Measurements from ENCODE around the gene TTC3.
"Not testable (repeated sequence)": the region's sequence is repeated elsewhere in the genome, so short reads cannot be mapped to it uniquely, and the experiment has no call there.

Gene TTC3

GRCh38 chr21:37100316-37100715 lies 27.3 kb downstream of the TTC3 start:
- Mint-ChIP-seq H3K27ac (no peak overlapping the region), H3K9me3 (no peaks in the 10 kb centered on the region), H3K27me3 (no peaks in the 10 kb centered on the region), H3K4me3 (no peak overlapping the region), H3K4me1 (no peaks in the 10 kb centered on the region)
- ATAC-seq: no peak
- DNase-seq: no peak

DNA sequence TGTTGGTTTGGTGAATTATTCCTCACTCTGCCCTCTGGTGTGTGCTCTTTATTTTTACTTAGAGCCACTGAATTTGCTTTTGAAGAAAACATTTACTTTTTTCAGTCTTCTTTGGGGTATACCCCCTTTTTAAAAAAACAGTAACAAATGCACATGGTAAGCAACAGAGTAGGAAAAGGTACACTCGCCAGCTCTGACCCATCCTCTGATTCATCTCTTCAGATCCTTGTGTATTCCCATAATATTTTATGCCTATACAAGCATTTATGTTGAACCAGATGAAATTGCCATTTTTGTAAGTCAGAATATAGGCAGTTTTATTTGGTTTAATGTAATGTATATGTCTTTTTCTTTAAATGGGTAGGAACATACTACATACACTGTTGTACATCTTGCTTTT lies 28.3 kb downstream of the TTC3 start:
- H3K9me3 Mint-ChIP-seq: no peaks in the 10 kb centered on the region
- ATAC-seq (no peak), DNase-seq (no peak)
- H3K4me1 Mint-ChIP-seq: no peaks in the 10 kb centered on the region
- H3K4me3 Mint-ChIP-seq: no peak overlapping the region
- H3K27ac Mint-ChIP-seq: no peak overlapping the region
- H3K27me3 Mint-ChIP-seq: no peaks in the 10 kb centered on the region

DNA sequence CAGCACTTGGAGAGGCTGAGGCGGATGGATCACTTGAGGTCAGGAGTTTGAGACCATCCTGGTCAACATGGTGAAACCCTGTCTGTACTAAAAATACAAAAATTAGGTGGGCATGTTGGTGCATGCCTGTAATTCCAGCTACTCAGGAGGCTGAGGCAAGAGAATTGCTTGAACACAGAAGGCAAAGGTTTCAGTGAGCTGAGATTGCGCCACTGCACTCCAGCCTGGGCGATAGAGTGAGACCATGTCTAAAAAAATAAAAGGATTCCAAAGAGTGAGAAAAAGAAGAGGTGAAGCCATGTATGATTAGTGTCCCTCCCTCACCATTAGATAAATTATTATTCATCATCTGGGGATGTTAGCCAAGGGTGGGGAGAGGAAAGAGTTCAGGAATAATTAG lies 29.7 kb downstream of the TTC3 start:
- peak overlapping the region in 1 of 2 donors; percentile 9 for H3K27ac Mint-ChIP-seq
- not testable (repeated sequence) for DNase-seq, H3K4me1 Mint-ChIP-seq, H3K9me3 Mint-ChIP-seq, H3K27me3 Mint-ChIP-seq, H3K4me3 Mint-ChIP-seq, ATAC-seq

DNA sequence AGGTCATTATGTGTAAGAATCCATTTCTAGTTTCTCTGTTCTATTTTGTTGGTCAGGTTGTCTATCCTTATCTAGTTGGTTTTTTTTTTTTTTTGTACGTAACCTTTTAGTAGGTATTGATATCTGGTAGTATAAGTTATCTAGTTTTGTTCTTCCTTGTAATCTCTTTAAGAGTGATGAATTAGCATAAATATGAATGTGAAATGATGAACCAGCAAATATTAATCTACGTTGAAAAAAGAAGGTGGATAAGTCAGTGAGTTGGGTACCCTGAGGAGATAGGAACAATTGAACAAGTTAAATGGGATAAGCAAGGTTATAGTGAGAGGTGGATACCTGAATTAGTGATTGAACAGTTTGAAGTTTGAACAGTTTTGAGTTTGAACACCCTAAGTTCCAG lies 33.9 kb downstream of the TTC3 start:
- Mint-ChIP-seq H3K4me1 (no peaks in the 10 kb centered on the region), H3K4me3 (no peak overlapping the region), H3K27me3 (no peaks in the 10 kb centered on the region), H3K9me3 (peaks cover 7 to 21% of the 10 kb centered on the region in 2 donors), H3K27ac (no peak overlapping the region)
- ATAC-seq (no peak), DNase-seq (no peak)

DNA sequence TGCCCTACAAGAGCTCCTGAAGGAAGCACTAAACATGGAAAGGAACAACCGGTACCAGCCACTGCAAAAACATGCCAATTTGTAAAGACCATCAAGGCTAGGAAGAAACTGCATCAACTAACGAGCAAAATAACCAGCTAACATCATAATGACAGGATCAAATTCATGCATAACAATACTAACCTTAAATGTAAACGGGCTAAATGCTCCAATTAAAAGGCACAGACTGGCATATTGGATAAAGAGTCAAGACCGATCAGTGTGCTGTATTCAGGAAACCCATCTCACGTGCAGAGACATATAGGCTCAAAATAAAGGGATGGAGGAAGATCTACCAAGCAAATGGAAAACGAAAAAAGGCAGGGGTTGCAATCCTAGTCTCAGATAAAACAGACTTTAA lies 38.0 kb downstream of the TTC3 start:
- H3K9me3 Mint-ChIP-seq: peaks cover 7 to 30% of the 10 kb centered on the region in 2 donors
- H3K27ac Mint-ChIP-seq, H3K27me3 Mint-ChIP-seq, ATAC-seq, H3K4me1 Mint-ChIP-seq, DNase-seq, H3K4me3 Mint-ChIP-seq: not testable (repeated sequence)

GRCh38 chr21:37114301-37114700 lies 41.2 kb downstream of the TTC3 start:
- H3K27me3 Mint-ChIP-seq, H3K27ac Mint-ChIP-seq, DNase-seq: not testable (repeated sequence)

DNA sequence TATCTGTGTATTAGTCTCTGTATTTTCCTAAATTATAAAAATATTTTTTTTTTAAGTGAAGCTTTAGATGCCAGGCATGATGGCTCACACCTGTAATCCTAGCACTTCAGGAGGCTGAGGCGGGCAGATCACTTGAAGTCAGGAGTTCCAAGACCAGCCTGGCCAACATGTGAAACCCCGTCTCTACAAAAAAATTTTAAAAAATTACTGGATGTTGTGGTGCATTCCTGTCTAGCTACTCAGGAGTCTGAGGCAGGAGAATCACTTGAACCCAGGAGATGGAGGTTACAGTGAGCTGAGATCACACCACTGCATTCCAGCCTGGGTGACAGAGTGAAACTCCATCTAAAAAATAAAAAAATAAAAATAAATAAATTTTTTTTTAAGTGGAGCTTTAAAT lies 43.4 kb downstream of the TTC3 start:
- H3K4me1 Mint-ChIP-seq: peaks cover 36% of the 10 kb centered on the region
- H3K27me3 Mint-ChIP-seq, ATAC-seq, H3K27ac Mint-ChIP-seq, H3K4me3 Mint-ChIP-seq, DNase-seq: not testable (repeated sequence)
- H3K9me3 Mint-ChIP-seq: peaks cover 0 to 15% of the 10 kb centered on the region in 2 donors

More at GRCh38 chr21:37114301-37114700, 41.2 kb downstream of the TTC3 start:
- not testable (repeated sequence) for H3K4me3 Mint-ChIP-seq, ATAC-seq
- H3K4me1 Mint-ChIP-seq: peaks cover 21% of the 10 kb centered on the region
- H3K9me3 Mint-ChIP-seq: peaks cover 0 to 19% of the 10 kb centered on the region in 2 donors

GRCh38 chr21:37117204-37117603 lies 44.1 kb downstream of the TTC3 start:
- H3K4me1 Mint-ChIP-seq: peaks cover 36% of the 10 kb centered on the region
- no peak overlapping the region for H3K27ac Mint-ChIP-seq
- H3K9me3 Mint-ChIP-seq: peaks cover 0 to 7% of the 10 kb centered on the region in 2 donors
- DNase-seq: no peak
- peak; percentile 39 for ATAC-seq
- no peak overlapping the region for H3K4me3 Mint-ChIP-seq
- H3K27me3 Mint-ChIP-seq: no peaks in the 10 kb centered on the region

GRCh38 chr21:37118187-37118826 lies 45.3 kb downstream of the TTC3 start:
- H3K4me3 Mint-ChIP-seq: peak overlapping the region in 1 of 2 donors; percentile 29
- DNase-seq: no peak
- peak overlapping the region in 1 of 2 donors; percentile 37 for H3K27ac Mint-ChIP-seq
- peaks cover 0 to under 1% of the 10 kb centered on the region in 2 donors for H3K9me3 Mint-ChIP-seq
- peaks cover 36% of the 10 kb centered on the region for H3K4me1 Mint-ChIP-seq
- H3K27me3 Mint-ChIP-seq: no peaks in the 10 kb centered on the region
- ATAC-seq: no peak

GRCh38 chr21:37119421-37120218 lies 46.6 kb downstream of the TTC3 start:
- Mint-ChIP-seq H3K9me3 (no peaks in the 10 kb centered on the region), H3K4me1 (peaks cover 36% of the 10 kb centered on the region), H3K27ac (peak overlapping the region; percentile 50 to 91), H3K4me3 (peak overlapping the region; percentile 47 to 76), H3K27me3 (no peaks in the 10 kb centered on the region)
- DNase-seq: peak in 1 of 2 donors; percentile 24
- peak; percentile 77 for ATAC-seq

DNA sequence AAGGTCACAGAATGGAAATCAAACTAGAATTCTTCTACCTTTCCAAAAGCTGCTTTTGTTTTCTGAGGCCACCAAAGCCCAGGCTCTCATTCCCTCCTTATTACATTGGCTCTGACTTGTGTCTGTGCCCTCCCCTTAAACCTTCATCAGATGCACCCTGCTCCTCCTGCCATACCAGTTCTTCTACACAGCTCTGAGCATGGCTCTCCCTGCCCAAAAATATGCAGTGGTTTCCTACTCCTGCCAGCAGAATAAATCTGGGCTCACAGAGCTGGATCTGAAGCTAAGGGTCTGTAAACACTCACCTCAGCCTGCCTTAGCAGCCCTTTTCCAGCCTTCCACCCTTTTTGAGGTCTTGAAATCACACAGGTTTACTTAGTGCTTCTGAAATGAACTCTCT lies 55.0 kb downstream of the TTC3 start:
- Mint-ChIP-seq H3K27me3 (no peaks in the 10 kb centered on the region), H3K9me3 (no peaks in the 10 kb centered on the region), H3K4me1 (no peaks in the 10 kb centered on the region), H3K27ac (no peak overlapping the region), H3K4me3 (no peak overlapping the region)
- DNase-seq (no peak), ATAC-seq (no peak)

DNA sequence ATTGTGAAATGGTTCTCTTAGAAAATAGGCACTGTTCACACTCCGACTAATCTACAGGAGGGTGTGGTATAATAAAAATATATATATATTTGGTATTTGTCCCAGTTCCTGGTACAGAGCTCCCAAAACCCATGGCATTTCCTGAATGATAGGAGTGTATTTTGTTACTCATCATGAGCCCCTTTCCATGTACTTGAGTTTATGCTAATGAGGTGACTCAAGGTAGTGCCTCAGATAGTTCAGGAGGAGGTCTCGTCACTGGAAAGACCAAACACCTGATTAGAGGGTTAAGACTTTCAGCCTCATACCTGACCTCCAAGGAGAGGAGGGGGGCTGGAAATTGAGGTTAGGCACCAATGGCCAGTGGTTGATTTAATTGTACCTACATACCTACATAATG lies 57.9 kb downstream of the TTC3 start:
- Mint-ChIP-seq H3K27me3 (no peaks in the 10 kb centered on the region), H3K27ac (no peak overlapping the region)

GRCh38 chr21:37136261-37136660 lies 63.2 kb downstream of the TTC3 start:
- H3K4me3 Mint-ChIP-seq: peak overlapping the region in 1 of 2 donors; percentile 62

More for the DNA sequence above, 57.9 kb downstream of the TTC3 start:
- Mint-ChIP-seq H3K4me3 (no peak overlapping the region), H3K9me3 (no peaks in the 10 kb centered on the region), H3K4me1 (peaks cover 10% of the 10 kb centered on the region)
- ATAC-seq (no peak), DNase-seq (no peak)

DNA sequence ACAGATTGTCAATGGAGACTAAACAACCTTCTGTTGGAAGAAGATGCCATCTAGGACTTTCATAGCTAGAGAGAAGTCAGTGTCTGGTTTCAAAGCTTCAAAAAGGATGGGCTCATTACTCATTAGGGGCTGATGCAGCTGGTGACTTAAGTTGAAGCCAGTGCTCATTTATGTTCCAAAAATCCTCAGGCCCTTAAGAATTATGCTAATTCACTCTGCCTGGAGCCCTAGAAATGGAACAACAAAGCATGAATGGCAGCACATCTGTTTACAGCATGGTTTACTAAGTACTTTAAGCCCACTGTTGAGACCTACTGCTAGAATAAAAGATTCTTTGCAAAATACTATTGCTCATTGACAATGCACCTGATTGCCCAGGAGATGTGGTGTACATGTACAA lies 63.7 kb downstream of the TTC3 start:
- H3K27me3 Mint-ChIP-seq: no peaks in the 10 kb centered on the region
- no peaks in the 10 kb centered on the region for H3K9me3 Mint-ChIP-seq
- ATAC-seq (no peak), DNase-seq (no peak)
- H3K4me3 Mint-ChIP-seq: no peak overlapping the region
- no peak overlapping the region for H3K27ac Mint-ChIP-seq
- peaks cover 17% of the 10 kb centered on the region for H3K4me1 Mint-ChIP-seq

More at GRCh38 chr21:37136261-37136660, 63.2 kb downstream of the TTC3 start:
- ATAC-seq (peak; percentile 60), DNase-seq (no peak)
- Mint-ChIP-seq H3K9me3 (no peaks in the 10 kb centered on the region), H3K27ac (peak overlapping the region; percentile 6 to 55), H3K4me1 (peaks cover 17% of the 10 kb centered on the region), H3K27me3 (no peaks in the 10 kb centered on the region)

DNA sequence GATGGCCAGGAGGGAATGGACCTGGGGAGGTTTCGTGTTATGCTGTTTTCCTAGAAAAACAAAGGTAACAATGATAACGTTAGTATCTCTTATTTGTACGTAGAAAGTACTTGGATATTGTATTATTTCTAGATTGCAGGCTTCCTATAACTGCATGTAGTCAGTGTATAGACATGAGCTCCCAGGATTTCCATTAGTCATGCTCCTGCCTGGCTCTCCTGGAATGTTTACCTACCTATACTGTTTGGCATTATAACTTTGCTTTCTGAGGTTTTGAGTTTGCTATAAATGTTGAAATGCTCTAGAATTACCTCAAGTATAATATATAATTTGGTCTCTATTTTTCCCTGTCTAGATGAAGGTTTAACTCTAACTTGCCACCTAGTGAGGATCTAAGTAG lies 66.1 kb downstream of the TTC3 start:
- H3K4me3 Mint-ChIP-seq: no peak overlapping the region
- H3K9me3 Mint-ChIP-seq: no peaks in the 10 kb centered on the region
- H3K27me3 Mint-ChIP-seq: no peaks in the 10 kb centered on the region
- H3K4me1 Mint-ChIP-seq: peaks cover 17% of the 10 kb centered on the region
- no peak overlapping the region for H3K27ac Mint-ChIP-seq
- ATAC-seq: no peak
- no peak for DNase-seq

DNA sequence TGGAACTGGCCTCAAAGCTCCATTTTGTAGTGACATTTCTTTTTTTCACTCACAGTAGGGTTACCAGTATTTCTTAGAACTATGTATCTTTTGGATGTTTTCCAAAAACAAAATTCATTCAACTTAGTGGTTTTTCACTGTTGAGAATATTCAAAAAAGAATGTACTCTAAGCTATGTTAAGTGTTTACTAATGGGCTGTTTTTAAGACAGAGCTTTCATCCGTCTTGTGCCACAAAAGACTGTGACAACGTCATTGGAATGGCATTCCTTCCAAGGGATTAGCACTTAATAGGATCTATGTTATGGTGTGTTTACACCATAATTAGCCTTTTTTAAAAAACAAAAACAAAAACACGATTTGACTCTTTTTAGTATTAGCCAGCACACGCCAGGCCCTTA lies 66.8 kb downstream of the TTC3 start:
- Mint-ChIP-seq H3K4me1 (peaks cover 17% of the 10 kb centered on the region), H3K9me3 (no peaks in the 10 kb centered on the region), H3K4me3 (no peak overlapping the region), H3K27ac (no peak overlapping the region), H3K27me3 (no peaks in the 10 kb centered on the region)
- ATAC-seq (no peak), DNase-seq (no peak)

Data from stimulated activated naive CD8-positive, alpha-beta T cell treated with anti-CD3 and anti-CD28 coated beads, Interleukin-15, amount 100 ng/mL, for 72 hours (primary cell).